HG02885 (cell line): Measurements from ENCODE around the gene ELL.

Experiments
- ATAC-seq: cut with Tn5 transposase; IDR thresholded peaks from one replicate; pipeline ENCODE4 v1.9.1; 2021; ENCODE audit warnings: mild to moderate bottlenecking; ENCODE audit not compliant: unreplicated experiment, poor library complexity

The ELL gene

GRCh38 chr19:18475004-18475453 lies 46.8 kb downstream of the ELL start:
- ATAC-seq = no peak

- ATAC-seq = no peak
These were observed 47.4 kb downstream of the ELL start for GRCh38 chr19:18474366-18474887.

GRCh38 chr19:18473706-18474087 lies 48.2 kb downstream of the ELL start:
- no peak for ATAC-seq

DNA sequence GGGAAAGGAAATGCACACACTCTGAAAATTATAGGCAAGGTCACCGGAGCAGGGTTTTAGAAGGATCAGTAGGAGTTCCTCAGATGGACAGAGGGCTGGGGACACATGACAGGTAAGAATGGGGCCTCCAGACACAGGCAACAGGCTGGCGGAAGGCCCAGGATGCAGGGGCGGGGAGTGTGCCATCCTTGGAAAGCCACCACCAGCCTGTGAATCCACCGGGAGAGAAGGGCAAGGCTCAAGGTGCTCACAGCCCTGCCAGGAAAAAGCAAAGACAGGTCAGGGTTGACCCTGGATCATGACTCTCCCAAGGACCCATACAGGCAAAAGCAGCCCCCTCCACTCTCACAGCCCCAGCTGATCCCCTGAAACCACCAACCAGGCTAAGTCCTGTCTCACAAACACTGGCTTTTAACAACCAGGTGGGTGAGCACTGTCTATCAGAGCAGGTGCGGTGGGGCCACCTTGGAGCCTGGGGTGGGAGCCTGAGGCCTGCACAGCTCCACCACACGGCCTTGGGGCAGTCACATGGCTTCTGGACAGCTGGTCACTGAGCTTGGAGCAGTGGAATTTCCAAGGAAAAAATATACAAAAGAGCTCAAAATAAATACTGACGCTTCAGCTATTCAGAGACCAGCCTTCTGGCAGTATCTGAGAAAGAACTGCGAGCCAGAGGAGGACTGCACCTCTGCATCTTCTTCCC lies 48.7 kb downstream of the ELL start:
- no peak for ATAC-seq

- ATAC-seq = no peak
These were observed 51.1 kb downstream of the ELL start for GRCh38 chr19:18470787-18471186.

- ATAC-seq = no peak
These were observed 52.6 kb downstream of the ELL start for GRCh38 chr19:18469069-18469846.

DNA sequence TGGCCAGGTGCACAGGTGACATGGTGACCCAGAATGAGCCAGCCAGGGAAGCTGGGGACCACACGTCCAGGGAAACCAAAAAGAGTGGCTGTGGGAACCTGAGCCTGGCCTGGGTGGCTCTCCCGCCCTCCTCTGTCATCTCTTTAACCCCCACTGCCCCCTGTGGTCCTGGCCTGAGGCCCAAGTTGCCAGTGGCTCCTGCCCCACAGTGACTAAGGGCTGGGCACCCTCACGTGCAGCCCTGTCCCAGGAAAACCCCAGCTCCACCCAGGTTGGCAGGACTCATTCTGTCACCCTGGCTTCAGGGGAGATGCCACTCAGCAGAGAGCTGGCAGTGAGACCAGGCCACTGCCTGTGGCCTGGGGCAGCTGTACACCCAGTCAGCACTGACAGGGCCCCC lies 53.4 kb downstream of the ELL start:
- no peak for ATAC-seq

- ATAC-seq = no peak
These were observed 53.9 kb downstream of the ELL start for GRCh38 chr19:18467978-18468377.

GRCh38 chr19:18466354-18466753 lies 55.5 kb downstream of the ELL start:
- no peak for ATAC-seq

DNA sequence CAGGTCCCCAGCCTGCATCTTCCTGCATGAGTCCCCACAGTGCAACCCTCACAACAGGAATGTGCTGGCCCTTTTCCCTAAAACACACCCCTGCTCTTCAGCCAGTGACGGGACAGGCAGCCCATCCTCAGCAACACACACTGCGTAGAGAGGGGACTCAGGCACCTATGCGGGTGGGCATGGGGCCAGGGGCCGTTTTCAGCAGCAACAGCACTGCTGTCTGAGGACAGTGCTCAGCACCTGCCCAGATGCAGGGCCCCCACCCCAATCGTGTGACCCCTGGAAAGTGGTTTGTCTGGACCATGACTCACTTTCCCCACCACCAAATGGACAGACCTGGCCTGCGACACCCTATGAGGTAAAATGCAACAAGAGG lies 55.9 kb downstream of the ELL start:
- no peak for ATAC-seq

GRCh38 chr19:18465214-18465963 lies 56.5 kb downstream of the ELL start:
- ATAC-seq = no peak

DNA sequence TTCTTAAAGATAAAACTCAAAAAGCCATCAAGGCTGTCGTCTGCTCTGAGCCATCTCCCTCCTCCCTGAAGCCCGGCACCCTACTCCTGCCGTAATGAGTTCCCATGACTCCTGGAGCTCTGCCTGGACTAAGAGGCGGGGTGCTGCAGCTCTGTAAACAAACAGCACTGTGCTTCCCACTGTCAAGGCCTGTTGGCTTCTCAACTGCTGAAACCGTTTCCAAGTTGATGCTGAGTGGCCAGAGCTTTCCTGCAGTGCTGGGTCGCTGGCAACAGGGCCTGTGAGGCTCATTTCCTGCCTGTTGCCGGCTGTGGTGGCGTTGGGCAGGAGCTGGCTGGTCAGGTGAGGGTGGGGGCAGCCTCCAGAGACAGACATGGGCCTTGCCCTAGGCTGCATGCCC lies 57.2 kb downstream of the ELL start:
- no peak for ATAC-seq

DNA sequence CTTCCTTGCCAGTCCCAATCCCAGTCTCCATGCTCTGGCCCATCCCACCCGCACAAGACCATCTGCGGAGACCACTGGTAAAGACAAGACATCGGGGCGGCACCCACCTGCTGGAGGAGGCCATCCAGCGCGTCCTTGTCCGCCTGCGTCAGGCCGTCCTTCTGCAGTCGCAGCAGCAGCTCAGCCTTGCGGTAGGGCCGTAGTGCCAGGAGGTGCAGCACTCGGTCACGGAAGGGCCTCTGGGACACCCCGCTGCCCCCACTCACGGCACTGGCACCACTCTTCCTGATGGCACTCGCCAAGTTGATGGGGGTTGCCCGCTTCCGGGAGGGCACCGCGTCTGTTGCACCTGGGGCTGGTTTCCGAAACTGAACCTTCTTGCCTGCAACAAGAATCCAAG lies 60.4 kb downstream of the ELL start:
- no peak for ATAC-seq

DNA sequence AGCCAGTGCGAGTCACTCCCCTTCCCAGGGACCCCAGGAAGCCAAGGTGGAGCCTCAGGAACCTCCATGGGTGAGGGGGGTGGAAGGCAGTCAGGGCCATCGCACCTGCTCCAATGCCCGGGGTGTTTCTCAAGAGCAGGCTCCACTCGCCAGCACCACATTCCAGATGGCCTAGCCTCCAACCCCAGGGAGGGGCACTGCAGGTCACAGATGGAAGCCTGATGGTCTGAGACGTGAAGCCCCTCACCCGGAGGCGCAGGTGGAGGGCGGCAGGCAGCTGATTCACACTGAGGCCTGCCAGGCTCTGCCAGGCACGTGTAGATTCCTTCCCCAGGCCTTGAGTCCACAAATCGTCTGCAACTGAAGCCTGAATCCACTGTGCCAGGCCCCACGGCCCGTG lies 61.0 kb downstream of the ELL start:
- ATAC-seq = no peak

- ATAC-seq = no peak
These were observed 64.2 kb downstream of the ELL start for GRCh38 chr19:18457483-18458331.

GRCh38 chr19:18456974-18457373 lies 64.9 kb downstream of the ELL start:
- ATAC-seq = no peak

DNA sequence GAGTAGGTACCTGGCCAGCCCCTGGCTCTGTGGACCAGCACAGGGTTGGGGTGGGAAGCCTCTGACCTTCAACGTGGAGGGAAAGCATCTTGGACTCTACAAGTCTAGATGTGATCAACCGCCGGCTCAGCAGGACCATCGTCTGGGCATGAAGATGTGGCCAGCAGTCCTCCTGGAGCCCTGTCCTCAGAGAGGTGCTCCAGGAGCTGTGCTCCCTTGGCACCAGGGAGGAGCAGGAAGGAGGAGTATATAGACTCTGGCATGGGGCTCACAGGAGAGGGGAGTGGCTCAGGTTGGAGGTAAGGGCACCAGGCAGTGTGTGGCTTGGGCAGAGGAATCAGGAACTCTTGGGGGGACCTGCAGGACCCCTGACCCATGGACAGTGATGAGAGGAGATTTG lies 65.6 kb downstream of the ELL start:
- no peak for ATAC-seq

DNA sequence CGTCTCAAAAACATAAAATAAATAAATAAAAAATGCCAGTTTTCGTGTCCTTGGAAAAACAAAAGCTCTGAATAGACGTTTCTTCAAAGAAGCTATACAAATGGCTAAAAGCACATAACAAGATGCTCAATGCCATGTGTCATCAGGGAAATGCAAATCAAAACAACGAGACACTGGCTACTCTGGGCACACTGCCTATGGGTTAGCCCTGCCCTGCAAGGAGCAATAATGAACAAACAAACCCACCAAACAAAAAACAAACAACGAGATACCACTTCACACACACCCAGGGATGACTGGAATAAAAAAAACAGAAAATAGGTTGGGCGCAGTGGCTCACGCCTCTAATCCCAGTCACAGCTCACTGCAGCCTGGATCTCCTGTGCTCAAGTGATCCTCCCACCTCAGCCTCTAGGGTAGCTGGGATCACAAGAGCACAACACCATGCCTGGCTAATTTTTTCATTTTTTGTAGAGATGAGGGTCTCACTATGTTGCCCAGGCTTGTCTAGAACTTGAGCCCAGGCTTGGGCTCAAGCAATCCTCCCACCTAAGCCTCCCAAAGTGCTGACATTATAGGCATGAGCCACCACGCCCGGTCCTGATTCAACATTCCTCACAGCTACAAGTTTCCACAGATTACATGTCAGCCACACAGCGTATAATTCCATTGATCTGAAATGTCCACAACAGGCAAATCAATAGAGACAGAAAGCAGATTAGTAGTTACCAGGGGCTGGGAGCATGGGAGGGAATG lies 68.4 kb downstream of the ELL start:
- no peak for ATAC-seq

- ATAC-seq = no peak
These were observed 69.5 kb downstream of the ELL start for GRCh38 chr19:18452386-18452785.
